ENCODE results near the gene PHF8.

Gene PHF8

GRCh38 chrX:53974529-53974928 is 69.7 kb downstream of the PHF8 start:
- Mint-ChIP-seq H3K27me3 (no peaks in the 10 kb centered on the region), H3K36me3 (peaks cover 43 to 57% of the 10 kb centered on the region in 2 donors), H3K27ac (no peak overlapping the region), H3K4me1 (peaks cover 2 to 17% of the 10 kb centered on the region in 2 donors), H3K9me3 (peaks cover 1 to 4% of the 10 kb centered on the region in 2 donors), H3K4me3 (no peak overlapping the region)
- no peak for DNase-seq
- no peak for ATAC-seq (replicated peaks)

GRCh38 chrX:53969540-53969939 is 74.7 kb downstream of the PHF8 start:
- ATAC-seq (replicated peaks): no peak
- Mint-ChIP-seq H3K4me3 (no peak overlapping the region), H3K27me3 (no peaks in the 10 kb centered on the region)

GRCh38 chrX:53950130-53950733 is 94.0 kb downstream of the PHF8 start:
- Mint-ChIP-seq H3K4me3 (no peak overlapping the region), H3K36me3 (peaks cover 22 to 27% of the 10 kb centered on the region in 2 donors), H3K27me3 (no peaks in the 10 kb centered on the region), H3K9me3 (no peaks in the 10 kb centered on the region), H3K4me1 (no peaks in the 10 kb centered on the region), H3K27ac (no peak overlapping the region)
- DNase-seq (no peak), ATAC-seq (replicated peaks) (no peak)

More at GRCh38 chrX:53969540-53969939, 74.7 kb downstream of the PHF8 start:
- H3K36me3 Mint-ChIP-seq: peaks cover 46 to 66% of the 10 kb centered on the region in 2 donors
- H3K27ac Mint-ChIP-seq: no peak overlapping the region
- peaks cover 3 to 17% of the 10 kb centered on the region in 2 donors for H3K4me1 Mint-ChIP-seq
- peaks cover 1 to 8% of the 10 kb centered on the region in 2 donors for H3K9me3 Mint-ChIP-seq
- no peak for DNase-seq

GRCh38 chrX:53940180-53940579 is 104.1 kb downstream of the PHF8 start:
- Mint-ChIP-seq H3K4me3 (no peak overlapping the region), H3K9me3 (no peaks in the 10 kb centered on the region), H3K36me3 (peaks cover 27 to 30% of the 10 kb centered on the region in 2 donors), H3K4me1 (no peaks in the 10 kb centered on the region), H3K27ac (no peak overlapping the region), H3K27me3 (no peaks in the 10 kb centered on the region)
- DNase-seq (no peak), ATAC-seq (replicated peaks) (no peak)

- no peaks in the 10 kb centered on the region for H3K9me3 Mint-ChIP-seq
- peaks cover 27 to 30% of the 10 kb centered on the region in 2 donors for H3K36me3 Mint-ChIP-seq
- DNase-seq (no peak), ATAC-seq (replicated peaks) (no peak)
- no peak overlapping the region for H3K4me3 Mint-ChIP-seq
- no peak overlapping the region for H3K27ac Mint-ChIP-seq
- no peaks in the 10 kb centered on the region for H3K4me1 Mint-ChIP-seq
- no peaks in the 10 kb centered on the region for H3K27me3 Mint-ChIP-seq
These were observed 105.1 kb downstream of the PHF8 start for GRCh38 chrX:53939127-53939526.

- Mint-ChIP-seq H3K9me3 (peaks cover 0 to 4% of the 10 kb centered on the region in 2 donors), H3K27ac (no peak overlapping the region), H3K36me3 (no peaks in the 10 kb centered on the region), H3K4me1 (peaks cover 0 to 2% of the 10 kb centered on the region in 2 donors), H3K4me3 (no peak overlapping the region), H3K27me3 (no peaks in the 10 kb centered on the region)
- ATAC-seq (replicated peaks) (no peak), DNase-seq (no peak)
These were observed 113.5 kb downstream of the PHF8 start for GRCh38 chrX:53930515-53931380.

- peaks cover 0 to 2% of the 10 kb centered on the region in 2 donors for H3K4me1 Mint-ChIP-seq
- H3K36me3 Mint-ChIP-seq: no peaks in the 10 kb centered on the region
- H3K27me3 Mint-ChIP-seq: peaks cover 0 to 3% of the 10 kb centered on the region in 2 donors
- no peak overlapping the region for H3K4me3 Mint-ChIP-seq
- ATAC-seq (replicated peaks) (no peak), DNase-seq (no peak)
- no peak overlapping the region for H3K27ac Mint-ChIP-seq
- H3K9me3 Mint-ChIP-seq: peaks cover 0 to 4% of the 10 kb centered on the region in 2 donors
These were observed 118.2 kb downstream of the PHF8 start for GRCh38 chrX:53926030-53926429.

GRCh38 chrX:53918702-53919101 is 125.6 kb downstream of the PHF8 start:
- peaks cover 0 to 10% of the 10 kb centered on the region in 2 donors for H3K27me3 Mint-ChIP-seq
- H3K9me3 Mint-ChIP-seq: no peaks in the 10 kb centered on the region
- no peak overlapping the region for H3K27ac Mint-ChIP-seq
- ATAC-seq (replicated peaks) (no peak), DNase-seq (no peak)
- no peak overlapping the region for H3K4me3 Mint-ChIP-seq
- no peaks in the 10 kb centered on the region for H3K36me3 Mint-ChIP-seq
- no peaks in the 10 kb centered on the region for H3K4me1 Mint-ChIP-seq

GRCh38 chrX:53900623-53901022 is 143.7 kb downstream of the PHF8 start:
- Mint-ChIP-seq H3K36me3 (no peaks in the 10 kb centered on the region), H3K27me3 (no peaks in the 10 kb centered on the region), H3K4me3 (no peak overlapping the region), H3K9me3 (peaks cover 0 to 2% of the 10 kb centered on the region in 2 donors), H3K27ac (no peak overlapping the region), H3K4me1 (no peaks in the 10 kb centered on the region)
- ATAC-seq (replicated peaks): no peak
- DNase-seq: no peak

GRCh38 chrX:53895270-53895669 is 149.0 kb downstream of the PHF8 start:
- Mint-ChIP-seq H3K4me3 (no peak overlapping the region), H3K4me1 (no peaks in the 10 kb centered on the region), H3K36me3 (no peaks in the 10 kb centered on the region), H3K27me3 (peaks cover 0 to 3% of the 10 kb centered on the region in 2 donors), H3K9me3 (peaks cover 0 to 2% of the 10 kb centered on the region in 2 donors), H3K27ac (no peak overlapping the region)
- ATAC-seq (replicated peaks): no peak
- DNase-seq: no peak

All from stimulated activated naive B cell treated with anti-CD40 and anti-IgM and Interleukin-4, amounts not matched to agents 10 μg/mL and 1 μg/mL and 100 μg/mL, for 72 hours (primary cell).